ENCODE measurements around the gene P2RX7. TPM values are rescaled to one million over a fixed set of nuclear protein-coding genes. Genes with fewer than 3 reads are reported as not detected.
"Not testable (repeated sequence)": the region's sequence is repeated elsewhere in the genome, so short reads cannot be mapped to it uniquely, and the experiment has no call there.

The P2RX7 gene
- total and polyA plus RNA-seq, 9 of the 15 experiments (the other 6 are each of a cell fraction or from before 2014, with no cell fraction given): 0.04 to 0.65 (median 0.30) TPM

DNA sequence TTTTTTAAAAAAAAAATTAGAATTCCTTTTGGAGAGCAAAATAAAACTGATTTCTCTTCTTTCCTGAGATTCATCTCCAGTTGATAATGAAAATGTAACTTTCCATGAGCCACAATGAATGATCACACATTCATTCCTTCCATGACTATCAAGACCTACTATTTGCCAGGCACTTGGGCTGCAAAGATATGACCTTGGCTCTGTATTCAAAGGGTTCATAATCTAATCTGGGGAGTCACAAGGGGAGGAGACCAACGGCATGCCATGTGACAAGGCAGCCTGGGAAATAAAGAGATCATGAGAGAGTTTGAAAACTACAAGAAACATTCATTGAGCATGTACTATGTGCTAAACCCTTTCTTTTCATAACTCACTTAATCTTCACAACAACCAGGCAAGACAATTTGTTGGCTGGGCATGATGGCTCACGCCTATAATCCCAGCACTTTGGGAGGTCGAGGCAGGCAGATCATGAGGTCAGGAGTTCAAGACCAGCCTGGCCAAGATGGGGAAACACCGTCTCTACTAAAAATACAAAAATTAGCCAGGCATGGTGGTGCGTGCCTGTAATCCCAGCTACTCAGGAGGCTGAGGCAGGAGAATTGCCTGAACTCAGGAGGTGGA is 26.2 kb downstream of the P2RX7 start:
- in situ Hi-C loops (cut with MboI); H3K27ac ChIP-seq (ENCODE audit: extremely low read depth, low read depth, low read length); BruUV-seq (replicated peaks); intact Hi-C loops (cut with micrococcal nuclease); H3K4me3 ChIP-seq; H3K4me1 ChIP-seq (replicated peaks in 1 of 2; ENCODE audit: control insufficient read depth in 2 of 2, insufficient read depth in 2 of 2, low read length in 2 of 2); H3K36me3 ChIP-seq (ENCODE audit: control insufficient read depth, insufficient read depth, low read length); CTCF ChIA-PET (ENCODE audit: low intra/inter-chr PET ratio); DNase-seq (ENCODE audit: extremely low read depth in 1 of 4, low spot score in 3 of 4); H3K9me1 ChIP-seq (ENCODE audit: control insufficient read depth, insufficient read depth, low read length); H3K9me3 ChIP-seq (replicated peaks; ENCODE audit: control insufficient read depth, insufficient read depth, low read depth, low read length); H4K20me1 ChIP-seq (replicated peaks; ENCODE audit: control insufficient read depth, insufficient read depth, low read length); ATAC-seq; H3K4me2 ChIP-seq (ENCODE audit: insufficient read depth, low read length); H3K9ac ChIP-seq (ENCODE audit: insufficient read depth in 1 of 2, low read depth in 2 of 2, low read length in 2 of 2); H3K79me2 ChIP-seq (ENCODE audit: control insufficient read depth, insufficient read depth, low read length); TF ChIP-seq NR2C1 (IDR thresholded peaks at IDR 0.05); NR4A1 (CRISPR knock-in tag; IDR thresholded peaks at IDR 0.05): not testable (repeated sequence)
- POLR2A ChIA-PET: interaction anchor here (0.6 to 1.0 kb wide), 4 partner anchors 11 to 657 kb away, joined by 3 to 4 read pairs (median 3); no protein-coding TSS in a partner anchor
- FAIRE-seq: peak; percentile 57
- Histone ChIP-seq H3K27me3 (ENCODE audit: control insufficient read depth in 2 of 2, insufficient read depth in 2 of 2, low read length in 2 of 2) (peaks cover 3 to 13% of the 10 kb centered on the region in 2 experiments; a peak in 2 of 5 replicates), H2AFZ (ENCODE audit: low read depth, low read length) (peak overlapping the region; percentile 38; the same call in 1 of the 2 replicates)
- 12% methylated on average over 4 of the region's 5 CpGs for WGBS (ENCODE audit: insufficient coverage, low coverage, missing lambda C conversion rate)
- TF ChIP-seq L3MBTL2 (IDR thresholded peaks at IDR 0.05) (peak; percentile 4; the same call in 1 of the 2 replicates), ZNF449 (CRISPR knock-in tag; IDR thresholded peaks at IDR 0.05) (0 out of 2 replicates have a peak, but pooled peaks have one; percentile 47), USF2 (CRISPR knock-in tag; IDR thresholded peaks at IDR 0.05) (peak; percentile 45; the same call in 1 of the 2 replicates), ZNF445 (CRISPR knock-in tag; IDR thresholded peaks at IDR 0.05; ENCODE audit: low read depth) (0 out of 2 replicates have a peak, but pooled peaks have one; percentile 60), BCOR (IDR thresholded peaks at IDR 0.05) (peak; percentile 78; the same call in 1 of the 2 replicates), NR2C1 (tag; IDR thresholded peaks at IDR 0.05) (0 out of 2 replicates have a peak, but pooled peaks have one; percentile 11), CBFA2T3 (IDR thresholded peaks at IDR 0.05) (0 out of 2 replicates have a peak, but pooled peaks have one; percentile 16), ESRRA (IDR thresholded peaks at IDR 0.05; ENCODE audit: borderline replicate concordance, low read depth) (peak; percentile 44; the same call in 1 of the 2 replicates), PHTF2 (CRISPR knock-in tag; IDR thresholded peaks at IDR 0.05) (peak; percentile 60; the same call in 1 of the 2 replicates), ZNF766 (CRISPR knock-in tag; conservative IDR thresholded peaks at IDR 0.05) (peak; percentile 18; the same call in 1 of the 2 replicates), ZNF239 (CRISPR knock-in tag; IDR thresholded peaks at IDR 0.05) (0 out of 2 replicates have a peak, but pooled peaks have one; percentile 12), NR4A1 (tag; IDR thresholded peaks at IDR 0.05) (0 out of 2 replicates have a peak, but pooled peaks have one; percentile 32)
- TF ChIP-seq, protein P1, sequence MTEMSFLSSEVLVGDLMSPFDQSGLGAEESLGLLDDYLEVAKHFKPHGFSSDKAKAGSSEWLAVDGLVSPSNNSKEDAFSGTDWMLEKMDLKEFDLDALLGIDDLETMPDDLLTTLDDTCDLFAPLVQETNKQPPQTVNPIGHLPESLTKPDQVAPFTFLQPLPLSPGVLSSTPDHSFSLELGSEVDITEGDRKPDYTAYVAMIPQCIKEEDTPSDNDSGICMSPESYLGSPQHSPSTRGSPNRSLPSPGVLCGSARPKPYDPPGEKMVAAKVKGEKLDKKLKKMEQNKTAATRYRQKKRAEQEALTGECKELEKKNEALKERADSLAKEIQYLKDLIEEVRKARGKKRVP (CRISPR knock-in tag; IDR thresholded peaks at IDR 0.05): 0 out of 2 replicates have a peak, but pooled peaks have one; percentile 12
- TF ChIP-seq, protein P2, sequence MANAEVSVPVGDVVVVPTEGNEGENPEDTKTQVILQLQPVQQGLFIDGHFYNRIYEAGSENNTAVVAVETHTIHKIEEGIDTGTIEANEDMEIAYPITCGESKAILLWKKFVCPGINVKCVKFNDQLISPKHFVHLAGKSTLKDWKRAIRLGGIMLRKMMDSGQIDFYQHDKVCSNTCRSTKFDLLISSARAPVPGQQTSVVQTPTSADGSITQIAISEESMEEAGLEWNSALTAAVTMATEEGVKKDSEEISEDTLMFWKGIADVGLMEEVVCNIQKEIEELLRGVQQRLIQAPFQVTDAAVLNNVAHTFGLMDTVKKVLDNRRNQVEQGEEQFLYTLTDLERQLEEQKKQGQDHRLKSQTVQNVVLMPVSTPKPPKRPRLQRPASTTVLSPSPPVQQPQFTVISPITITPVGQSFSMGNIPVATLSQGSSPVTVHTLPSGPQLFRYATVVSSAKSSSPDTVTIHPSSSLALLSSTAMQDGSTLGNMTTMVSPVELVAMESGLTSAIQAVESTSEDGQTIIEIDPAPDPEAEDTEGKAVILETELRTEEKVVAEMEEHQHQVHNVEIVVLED (CRISPR knock-in tag; IDR thresholded peaks at IDR 0.05): peak; percentile 16; the same call in 1 of the 2 replicates
